IPS-18c (cell line): ENCODE measurements around the gene CCDC183.
"Not testable (repeated sequence)": the region's sequence is repeated elsewhere in the genome, so short reads cannot be mapped to it uniquely, and the experiment has no call there.

Source experiments
- H3K4me3 ChIP-seq: 2 replicates; pipeline ENCODE4 v1.7.0; 2013; ENCODE audit warnings: low read depth, mild to moderate bottlenecking, low read length, moderate library complexity; ENCODE audit not compliant: insufficient read depth
- H3K9me3 ChIP-seq: one replicate; pipeline ENCODE4 v1.6.1; 2013; ENCODE audit warnings: mild to moderate bottlenecking, low read length, moderate library complexity; ENCODE audit not compliant: control insufficient read depth, insufficient read depth

The CCDC183 gene

GRCh38 chr9:136838314-136839228 is 42.4 kb downstream of the CCDC183 start:
- Histone ChIP-seq H3K9me3 (no peaks in the 10 kb centered on the region), H3K4me3 (no peak overlapping the region)

DNA sequence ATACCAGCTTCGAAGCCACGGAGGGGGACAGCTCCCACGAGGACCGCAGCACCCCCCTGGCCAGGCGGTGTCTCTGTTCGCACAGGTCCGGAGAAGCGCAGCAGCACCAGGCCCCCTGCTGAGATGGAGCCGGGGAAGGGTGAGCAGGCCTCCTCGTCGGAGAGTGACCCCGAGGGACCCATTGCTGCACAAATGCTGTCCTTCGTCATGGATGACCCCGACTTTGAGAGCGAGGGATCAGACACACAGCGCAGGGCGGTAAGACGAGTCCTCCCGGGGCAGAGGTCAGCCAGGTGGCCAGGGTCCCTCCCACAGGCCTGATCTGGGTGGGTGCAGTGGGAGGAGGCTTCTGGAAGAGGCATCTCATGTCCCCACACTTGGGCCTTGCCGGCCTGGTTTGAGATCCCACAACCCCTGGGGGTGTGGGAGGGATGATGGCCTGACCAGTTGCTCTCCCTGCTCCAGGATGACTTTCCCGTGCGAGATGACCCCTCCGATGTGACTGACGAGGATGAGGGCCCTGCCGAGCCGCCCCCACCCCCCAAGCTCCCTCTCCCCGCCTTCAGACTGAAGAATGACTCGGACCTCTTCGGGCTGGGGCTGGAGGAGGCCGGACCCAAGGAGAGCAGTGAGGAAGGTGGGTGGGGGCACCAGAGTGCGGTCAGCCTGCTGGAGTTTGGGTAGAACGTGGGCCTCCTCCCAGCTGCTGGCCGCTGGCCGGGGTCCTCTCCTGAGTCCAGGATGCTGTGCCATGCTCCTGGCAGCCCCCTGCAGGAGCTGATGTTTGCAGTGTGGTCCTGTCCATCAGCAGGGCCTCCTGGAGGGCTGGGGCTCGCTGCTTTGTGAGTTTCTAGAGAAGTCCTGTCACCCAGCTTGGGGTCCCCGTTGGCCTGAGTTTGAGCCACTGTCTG is 43.3 kb downstream of the CCDC183 start:
- H3K9me3 ChIP-seq, result no peaks in the 10 kb centered on the region
- H3K4me3 ChIP-seq, result no peak overlapping the region

DNA sequence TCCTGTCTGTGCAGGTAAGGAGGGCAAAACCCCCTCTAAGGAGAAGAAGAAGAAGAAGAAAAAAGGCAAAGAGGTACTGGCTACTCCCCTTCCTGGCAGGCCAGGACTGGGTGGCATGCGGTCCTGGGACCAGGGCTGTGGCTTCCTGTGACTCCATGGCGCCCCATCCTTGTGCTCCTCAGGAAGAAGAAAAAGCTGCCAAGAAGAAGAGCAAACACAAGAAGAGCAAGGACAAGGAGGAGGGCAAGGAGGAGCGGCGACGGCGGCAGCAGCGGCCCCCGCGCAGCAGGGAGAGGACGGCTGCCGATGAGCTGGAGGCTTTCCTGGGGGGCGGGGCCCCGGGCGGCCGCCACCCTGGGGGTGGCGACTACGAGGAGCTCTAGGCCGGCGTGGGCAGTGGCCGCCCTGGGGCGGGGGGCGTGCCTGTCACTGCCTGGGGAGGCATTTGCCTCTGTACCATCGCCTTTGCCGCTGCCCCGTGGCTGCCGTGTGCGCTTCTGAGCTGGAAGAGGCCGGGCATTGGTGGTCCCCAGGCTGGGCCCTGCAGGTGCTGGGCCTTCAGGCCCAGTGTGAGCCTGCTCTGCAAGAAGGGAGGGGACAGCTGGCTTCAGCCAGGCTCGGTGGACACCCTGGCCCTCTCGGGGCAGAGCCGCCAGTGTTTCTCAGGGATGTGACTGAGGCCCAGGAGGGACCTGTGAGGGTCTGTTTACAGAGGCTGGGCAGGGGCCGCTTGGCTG is 44.2 kb downstream of the CCDC183 start:
- Histone ChIP-seq H3K4me3 (no peak overlapping the region), H3K9me3 (peaks cover under 1% of the 10 kb centered on the region)

- H3K9me3 ChIP-seq, result peaks cover 2% of the 10 kb centered on the region
- no peak overlapping the region for H3K4me3 ChIP-seq
Observed at GRCh38 chr9:136840877-136841645, 44.9 kb downstream of the CCDC183 start.

GRCh38 chr9:136841646-136842379 is 45.7 kb downstream of the CCDC183 start:
- not testable (repeated sequence) for H3K4me3 ChIP-seq, H3K9me3 ChIP-seq

DNA sequence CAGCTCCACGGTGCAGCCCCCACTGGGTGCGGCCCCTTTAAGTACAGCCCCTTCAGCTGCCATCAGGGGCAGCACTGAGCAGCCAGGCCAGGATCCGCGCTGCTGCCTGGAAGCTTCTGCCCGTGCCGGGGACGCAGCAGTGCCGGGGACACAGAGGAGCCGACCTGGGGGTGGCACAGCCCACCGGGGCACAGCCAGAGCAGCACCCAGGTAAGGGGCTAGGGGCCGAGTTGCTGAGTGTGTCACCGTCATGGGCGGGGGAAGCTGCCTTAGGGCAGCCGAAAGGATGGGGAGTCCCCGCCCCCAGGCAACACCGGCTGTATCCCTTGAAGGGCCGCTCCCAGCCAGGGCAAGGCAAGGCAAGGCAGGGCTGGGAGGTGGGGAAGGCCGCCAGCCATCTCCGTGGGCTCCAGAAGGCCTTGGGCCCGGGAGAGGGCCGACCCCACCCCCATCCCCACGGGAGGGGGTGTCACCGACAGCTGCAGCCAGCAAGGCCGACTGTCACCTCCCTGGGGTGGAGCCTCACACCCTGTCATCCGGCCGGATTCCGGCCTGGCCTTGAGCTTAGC is 46.3 kb downstream of the CCDC183 start, which contains the start of gene AJM1:
Gene AJM1 (plus strand): TSS at position 99 of the 569 bp plus-strand sequence. CDS start 1,937 bp downstream, outside the sequence.
- H3K4me3 ChIP-seq, result not testable (repeated sequence)

GRCh38 chr9:136843159-136843800 is 47.1 kb downstream of the CCDC183 start:
- not testable (repeated sequence) for H3K9me3 ChIP-seq, H3K4me3 ChIP-seq

More for the DNA sequence above, 46.3 kb downstream of the CCDC183 start, which contains the start of gene AJM1:
- H3K9me3 ChIP-seq, result not testable (repeated sequence)

GRCh38 chr9:136843801-136844740 is 47.9 kb downstream of the CCDC183 start:
- not testable (repeated sequence) for H3K4me3 ChIP-seq, H3K9me3 ChIP-seq

DNA sequence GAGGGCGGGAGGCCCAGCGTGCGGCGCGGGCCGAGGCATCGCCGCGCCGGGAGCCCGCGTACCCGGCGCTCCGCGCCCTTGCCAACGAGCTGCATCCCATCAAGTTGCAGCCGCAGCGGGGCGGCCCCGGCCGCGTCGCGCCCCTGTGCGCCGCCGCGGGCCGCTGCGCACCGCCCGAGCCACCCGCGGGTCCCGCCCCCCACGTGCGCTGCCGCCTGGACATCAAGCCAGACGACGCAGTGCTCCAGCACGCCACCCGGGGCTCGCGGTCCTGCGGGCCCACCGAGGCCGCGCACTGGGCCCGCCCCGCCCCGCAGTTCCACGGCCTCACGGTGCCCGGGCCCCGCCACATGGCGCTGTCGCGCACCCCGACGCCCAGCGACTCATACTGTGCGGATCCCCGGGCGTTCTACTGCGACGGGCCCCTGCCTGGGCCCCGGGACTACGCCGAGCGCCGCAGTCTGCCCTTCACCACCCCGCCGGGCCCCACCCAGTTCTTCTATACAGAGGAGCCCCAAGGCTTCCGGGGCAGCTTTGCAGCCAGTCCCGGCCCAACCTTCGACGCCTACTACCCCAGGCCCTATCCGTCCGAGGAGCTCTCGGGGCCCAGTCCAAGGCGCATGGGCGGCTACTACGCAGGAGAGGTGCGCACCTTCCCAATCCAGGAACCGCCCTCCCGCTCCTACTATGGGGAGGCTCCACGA is 48.8 kb downstream of the CCDC183 start:
- H3K4me3 ChIP-seq, result no peak overlapping the region
- H3K9me3 ChIP-seq, result peaks cover 2% of the 10 kb centered on the region

DNA sequence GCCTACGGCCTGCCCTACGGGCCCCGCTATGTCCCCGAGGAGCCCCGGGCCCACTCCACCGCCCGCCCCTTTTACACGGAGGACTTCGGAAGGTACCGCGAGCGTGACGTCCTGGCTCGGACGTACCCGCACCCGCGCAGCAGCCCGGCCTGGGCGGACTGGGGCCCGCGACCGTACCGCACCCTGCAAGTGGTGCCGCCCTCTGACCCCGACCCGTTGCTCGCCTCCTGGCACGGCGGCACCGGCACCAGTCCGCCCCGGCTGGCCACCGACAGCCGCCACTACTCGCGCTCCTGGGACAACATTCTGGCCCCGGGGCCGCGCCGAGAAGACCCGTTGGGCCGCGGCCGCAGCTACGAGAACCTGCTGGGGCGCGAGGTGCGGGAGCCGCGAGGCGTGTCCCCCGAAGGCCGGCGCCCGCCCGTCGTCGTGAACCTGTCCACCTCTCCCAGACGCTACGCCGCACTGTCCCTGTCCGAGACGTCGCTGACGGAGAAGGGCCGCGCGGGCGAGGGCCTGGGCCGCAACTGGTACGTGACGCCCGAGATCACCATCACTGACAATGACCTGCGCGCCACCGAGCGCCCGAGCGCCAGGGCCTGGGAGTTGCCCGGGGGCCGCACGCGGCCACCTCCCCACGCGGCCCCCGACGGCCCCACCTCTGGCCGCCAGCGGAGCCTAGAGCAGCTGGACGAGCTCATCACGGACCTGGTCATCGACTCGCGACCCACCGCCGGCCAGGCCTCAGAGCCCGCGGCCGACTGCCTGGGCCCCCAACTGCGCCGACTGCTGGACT is 49.5 kb downstream of the CCDC183 start:
- peaks cover 2% of the 10 kb centered on the region for H3K9me3 ChIP-seq
- H3K4me3 ChIP-seq, result no peak overlapping the region

DNA sequence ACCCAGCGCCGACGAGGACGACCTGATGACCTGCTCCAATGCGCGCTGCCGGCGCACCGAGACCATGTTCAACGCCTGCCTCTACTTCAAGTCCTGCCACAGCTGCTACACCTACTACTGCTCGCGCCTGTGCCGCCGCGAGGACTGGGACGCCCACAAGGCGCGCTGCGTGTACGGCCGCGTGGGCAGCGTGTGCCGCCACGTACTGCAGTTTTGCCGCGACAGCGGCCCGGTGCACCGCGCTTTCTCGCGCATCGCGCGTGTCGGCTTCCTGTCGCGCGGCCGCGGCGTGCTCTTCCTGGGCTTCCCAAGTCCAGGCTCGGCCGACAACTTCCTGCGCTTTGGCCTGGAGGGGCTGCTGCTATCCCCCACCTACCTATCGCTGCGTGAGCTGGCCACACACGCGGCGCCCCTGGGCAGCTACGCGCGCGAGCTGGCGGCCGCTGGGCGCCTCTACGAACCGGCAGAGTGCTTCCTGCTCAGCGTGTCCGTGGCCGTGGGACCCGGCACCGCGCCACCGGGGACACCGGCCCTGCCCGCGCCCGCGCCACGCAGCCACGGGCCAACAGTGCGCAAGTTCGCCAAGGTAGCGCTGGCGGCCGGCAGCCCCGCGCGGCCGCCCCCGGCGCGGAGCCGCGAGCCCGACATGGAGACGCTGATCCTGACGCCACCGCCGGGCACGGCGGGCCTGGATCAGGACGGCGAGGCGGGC is 50.4 kb downstream of the CCDC183 start:
- peaks cover 2% of the 10 kb centered on the region for H3K9me3 ChIP-seq
- peak overlapping the region; percentile 46; the same call in 1 of the 2 replicates for H3K4me3 ChIP-seq

DNA sequence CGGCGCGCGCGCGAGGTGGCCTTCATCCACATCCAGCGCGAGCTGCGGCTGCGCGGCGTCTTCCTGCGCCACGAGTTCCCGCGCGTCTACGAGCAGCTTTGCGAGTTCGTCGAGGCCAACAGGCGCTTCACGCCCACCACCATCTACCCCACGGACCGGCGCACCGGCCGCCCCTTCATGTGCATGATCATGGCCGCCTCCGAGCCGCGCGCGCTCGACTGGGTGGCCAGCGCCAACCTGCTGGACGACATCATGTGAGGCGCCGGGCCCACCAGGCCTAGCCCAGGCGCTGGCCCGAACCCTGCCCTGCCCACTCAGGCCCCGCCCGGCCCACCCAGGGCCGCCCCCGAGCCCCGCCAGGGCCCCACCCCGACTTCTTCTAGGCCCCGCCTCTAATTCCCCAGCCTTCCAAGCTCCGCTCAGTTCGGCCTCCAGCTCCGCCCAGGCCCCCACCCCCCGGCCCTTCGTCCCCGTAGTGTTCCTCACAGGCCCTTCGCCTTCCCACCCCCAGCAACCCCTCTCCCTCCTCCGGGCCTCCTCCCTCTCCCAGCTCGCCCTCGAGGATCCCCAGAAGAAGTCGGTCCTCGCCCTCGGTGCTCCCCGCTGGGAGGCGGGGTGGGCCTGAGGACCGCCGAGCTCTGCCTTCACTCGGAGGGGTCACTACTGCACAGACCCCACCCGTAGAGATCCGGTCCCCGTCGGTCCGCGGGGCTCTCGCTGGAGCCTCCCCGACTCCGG is 51.1 kb downstream of the CCDC183 start:
- H3K9me3 ChIP-seq, result peaks cover 2% of the 10 kb centered on the region
- H3K4me3 ChIP-seq, result peak overlapping the region; percentile 92
